Measurements from ENCODE around the gene SLC12A5. TPM values are rescaled to one million over a fixed set of nuclear protein-coding genes. Genes with fewer than 3 reads are reported as not detected.

The SLC12A5 gene
- total RNA-seq, 2 experiments from 2014 or later, result 3.8 to 11.0 TPM

DNA sequence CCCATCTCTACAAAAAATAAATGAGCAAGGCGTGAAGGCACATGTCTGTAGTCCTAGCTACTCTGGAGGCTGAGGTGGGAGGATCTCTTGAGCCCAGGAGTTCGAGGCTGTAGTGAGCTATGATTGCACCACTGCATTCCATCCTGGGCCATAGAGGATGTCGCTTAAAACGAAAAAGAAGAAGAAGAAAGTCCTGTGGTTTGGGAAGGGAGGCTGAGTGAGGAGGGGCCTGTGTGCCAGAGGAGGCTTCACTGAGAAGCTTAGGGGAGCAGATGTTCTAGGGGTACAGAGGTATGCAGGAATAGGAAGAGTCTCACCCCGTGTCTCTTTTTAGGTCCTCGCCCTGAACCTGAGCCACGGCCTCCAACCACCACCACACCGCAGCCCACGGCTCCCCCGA lies 16.1 kb upstream of the SLC12A5 start:
- ChIA-PET CTCF (ENCODE audit: unreplicated experiment) (interaction anchor here (1.0 to 1.6 kb wide), 2 partner anchors 13 to 26 kb away, joined by 3 read pairs; no protein-coding TSS in a partner anchor), POLR2A (no interaction called here)
- Histone ChIP-seq H4K20me1 (ENCODE audit: insufficient read depth, low read length) (no peaks in the 10 kb centered on the region), H3K79me2 (ENCODE audit: insufficient read depth, low read depth, low read length) (no peaks in the 10 kb centered on the region), H3K4me3 (ENCODE audit: low read depth, low read length, poor library complexity, severe bottlenecking) (no peak overlapping the region), H3K4me2 (ENCODE audit: low read length) (no peak overlapping the region), H3K36me3 (ENCODE audit: insufficient read depth, low read length) (no peaks in the 10 kb centered on the region), H3K9me3 (ENCODE audit: low read length) (peaks cover 9% of the 10 kb centered on the region; the same call in 1 of the 2 replicates), H3K27ac (ENCODE audit: low read depth, low read length, poor library complexity, severe bottlenecking) (no peak overlapping the region), H3K9me2 (ENCODE audit: insufficient read depth, low read length) (no peaks in the 10 kb centered on the region), H2AFZ (ENCODE audit: low read length) (no peak overlapping the region), H3K4me1 (ENCODE audit: insufficient read depth, low read length, poor library complexity, severe bottlenecking) (peaks cover 9% of the 10 kb centered on the region)
- no TSS peak for BruUV-seq (replicated peaks)
- no peak for TF ChIP-seq EZH2phosphoT487 (IDR thresholded peaks at IDR 0.05; ENCODE audit: borderline replicate concordance, low read depth, low read length)
- TF ChIP-seq, protein P1, sequence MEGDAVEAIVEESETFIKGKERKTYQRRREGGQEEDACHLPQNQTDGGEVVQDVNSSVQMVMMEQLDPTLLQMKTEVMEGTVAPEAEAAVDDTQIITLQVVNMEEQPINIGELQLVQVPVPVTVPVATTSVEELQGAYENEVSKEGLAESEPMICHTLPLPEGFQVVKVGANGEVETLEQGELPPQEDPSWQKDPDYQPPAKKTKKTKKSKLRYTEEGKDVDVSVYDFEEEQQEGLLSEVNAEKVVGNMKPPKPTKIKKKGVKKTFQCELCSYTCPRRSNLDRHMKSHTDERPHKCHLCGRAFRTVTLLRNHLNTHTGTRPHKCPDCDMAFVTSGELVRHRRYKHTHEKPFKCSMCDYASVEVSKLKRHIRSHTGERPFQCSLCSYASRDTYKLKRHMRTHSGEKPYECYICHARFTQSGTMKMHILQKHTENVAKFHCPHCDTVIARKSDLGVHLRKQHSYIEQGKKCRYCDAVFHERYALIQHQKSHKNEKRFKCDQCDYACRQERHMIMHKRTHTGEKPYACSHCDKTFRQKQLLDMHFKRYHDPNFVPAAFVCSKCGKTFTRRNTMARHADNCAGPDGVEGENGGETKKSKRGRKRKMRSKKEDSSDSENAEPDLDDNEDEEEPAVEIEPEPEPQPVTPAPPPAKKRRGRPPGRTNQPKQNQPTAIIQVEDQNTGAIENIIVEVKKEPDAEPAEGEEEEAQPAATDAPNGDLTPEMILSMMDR (conservative IDR thresholded peaks at IDR 0.05; ENCODE audit: low read length), result no peak
- no peak for DNase-seq (ENCODE audit: low spot score)
- intact Hi-C loops (cut with micrococcal nuclease; ENCODE audit: unreplicated experiment), result no loop called here

GRCh38 chr20:46013322-46013828 lies 15.6 kb upstream of the SLC12A5 start:
- ChIA-PET POLR2A (no interaction called here), CTCF (ENCODE audit: unreplicated experiment) (interaction anchor here (1.0 kb wide), 1 partner anchor 27 kb away, joined by 3 read pairs; no protein-coding TSS in a partner anchor)
- H4K20me1 ChIP-seq (ENCODE audit: insufficient read depth, low read length), result no peaks in the 10 kb centered on the region
- intact Hi-C loops (cut with micrococcal nuclease; ENCODE audit: unreplicated experiment), result no loop called here
- H3K36me3 ChIP-seq (ENCODE audit: insufficient read depth, low read length), result no peaks in the 10 kb centered on the region
- H3K4me3 ChIP-seq (ENCODE audit: low read depth, low read length, poor library complexity, severe bottlenecking), result no peak overlapping the region
- no peak overlapping the region for H3K27ac ChIP-seq (ENCODE audit: low read depth, low read length, poor library complexity, severe bottlenecking)
- no peaks in the 10 kb centered on the region for H3K9me2 ChIP-seq (ENCODE audit: insufficient read depth, low read length)
- H2AFZ ChIP-seq (ENCODE audit: low read length), result no peak overlapping the region
- H3K4me1 ChIP-seq (ENCODE audit: insufficient read depth, low read length, poor library complexity, severe bottlenecking), result peaks cover 9% of the 10 kb centered on the region
- TF ChIP-seq, protein P1 (conservative IDR thresholded peaks at IDR 0.05; ENCODE audit: low read length), result no peak
- TF ChIP-seq EZH2phosphoT487 (IDR thresholded peaks at IDR 0.05; ENCODE audit: borderline replicate concordance, low read depth, low read length), result no peak
- H3K9me3 ChIP-seq (ENCODE audit: low read length), result peaks cover 9% of the 10 kb centered on the region; the same call in 1 of the 2 replicates
- peak overlapping the region; percentile 60; the same call in 1 of the 2 replicates for H3K4me2 ChIP-seq (ENCODE audit: low read length)
- BruUV-seq (replicated peaks), result no TSS peak
- no peaks in the 10 kb centered on the region for H3K79me2 ChIP-seq (ENCODE audit: insufficient read depth, low read depth, low read length)
- DNase-seq (ENCODE audit: low spot score), result no peak

- peak overlapping the region; percentile 60 for H3K4me2 ChIP-seq (ENCODE audit: low read length)
- H3K9me3 ChIP-seq (ENCODE audit: low read length), result peaks cover 9% of the 10 kb centered on the region; the same call in 1 of the 2 replicates
- ChIA-PET CTCF (ENCODE audit: unreplicated experiment) (interaction anchor here (0.8 kb wide), 1 partner anchor 11 kb away, joined by 3 read pairs; no protein-coding TSS in a partner anchor), POLR2A (no interaction called here)
- H2AFZ ChIP-seq (ENCODE audit: low read length), result peak overlapping the region; percentile 32; the same call in 1 of the 2 replicates
- DNase-seq (ENCODE audit: low spot score), result peak; percentile 81
- no peak overlapping the region for H3K27ac ChIP-seq (ENCODE audit: low read depth, low read length, poor library complexity, severe bottlenecking)
- intact Hi-C loops (cut with micrococcal nuclease; ENCODE audit: unreplicated experiment), result loop anchor here (1.0 kb wide), 1 partner anchor 27 kb away; no protein-coding TSS in a partner anchor
- no peaks in the 10 kb centered on the region for H3K9me2 ChIP-seq (ENCODE audit: insufficient read depth, low read length)
- peaks cover 9% of the 10 kb centered on the region for H3K4me1 ChIP-seq (ENCODE audit: insufficient read depth, low read length, poor library complexity, severe bottlenecking)
- BruUV-seq (replicated peaks), result no TSS peak
- TF ChIP-seq EZH2phosphoT487 (IDR thresholded peaks at IDR 0.05; ENCODE audit: borderline replicate concordance, low read depth, low read length), result no peak
- TF ChIP-seq, protein P1 (conservative IDR thresholded peaks at IDR 0.05; ENCODE audit: low read length), result peak; percentile 88
- H4K20me1 ChIP-seq (ENCODE audit: insufficient read depth, low read length), result no peaks in the 10 kb centered on the region
- H3K79me2 ChIP-seq (ENCODE audit: insufficient read depth, low read depth, low read length), result no peaks in the 10 kb centered on the region
- no peaks in the 10 kb centered on the region for H3K36me3 ChIP-seq (ENCODE audit: insufficient read depth, low read length)
- H3K4me3 ChIP-seq (ENCODE audit: low read depth, low read length, poor library complexity, severe bottlenecking), result peak overlapping the region; percentile 45
Measured at GRCh38 chr20:46013829-46014516, 15.0 kb upstream of the SLC12A5 start.
